ENCODE data around the gene CASP8AP2.
"Not testable (repeated sequence)": the region's sequence is repeated elsewhere in the genome, so short reads cannot be mapped to it uniquely, and the experiment has no call there.

Gene CASP8AP2

GRCh38 chr6:89829472-89830169, at the start of gene CASP8AP2:
TSS of gene CASP8AP2 (plus strand) at chr6:89829880.
- peak; percentile 92 for DNase-seq

DNA sequence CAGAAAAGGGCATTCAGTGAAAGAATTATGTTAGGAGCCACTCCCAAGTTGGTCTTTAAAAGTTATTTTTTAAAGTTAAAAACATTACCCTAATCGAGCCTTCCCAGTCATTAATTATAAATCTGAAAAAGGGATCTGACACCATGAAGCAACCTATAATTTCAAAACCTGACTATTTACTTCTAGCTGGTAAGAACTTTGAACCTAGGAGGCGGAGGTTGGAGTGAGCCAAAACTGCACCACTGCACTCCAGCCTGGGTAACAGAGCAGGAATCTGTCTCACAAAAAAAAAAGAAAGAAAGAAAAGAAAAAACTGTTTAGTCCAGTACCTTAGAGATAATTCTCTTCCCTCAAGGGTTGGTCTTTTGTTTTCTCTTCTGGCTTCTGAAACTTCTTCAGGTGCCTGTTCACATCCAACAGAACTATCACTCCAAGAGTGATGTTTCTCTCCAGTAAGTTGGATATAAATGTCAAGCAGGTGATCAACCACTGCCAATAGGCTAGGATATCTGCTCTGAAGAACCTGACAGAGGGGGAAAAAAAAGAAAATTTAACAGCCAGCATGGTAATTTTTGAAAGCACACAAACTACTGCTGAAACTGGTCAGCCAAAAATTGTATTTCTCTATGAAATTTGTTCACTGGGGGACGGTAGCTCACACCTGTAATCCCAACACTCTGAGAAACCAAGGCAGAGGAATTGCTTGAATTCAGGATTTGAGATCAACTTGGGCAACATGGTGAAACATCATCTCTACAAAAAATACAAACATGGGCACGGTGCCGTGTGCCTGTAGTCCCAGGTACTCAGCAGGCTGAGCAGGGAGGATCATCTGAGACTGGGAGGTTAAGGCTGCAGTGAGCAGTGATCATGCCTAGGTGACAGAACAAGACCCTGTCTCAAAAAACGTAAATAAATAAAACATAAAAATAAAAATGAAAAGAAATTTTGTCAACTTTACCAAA, 48.3 kb upstream of the CASP8AP2 start:
- no peak for DNase-seq

DNA sequence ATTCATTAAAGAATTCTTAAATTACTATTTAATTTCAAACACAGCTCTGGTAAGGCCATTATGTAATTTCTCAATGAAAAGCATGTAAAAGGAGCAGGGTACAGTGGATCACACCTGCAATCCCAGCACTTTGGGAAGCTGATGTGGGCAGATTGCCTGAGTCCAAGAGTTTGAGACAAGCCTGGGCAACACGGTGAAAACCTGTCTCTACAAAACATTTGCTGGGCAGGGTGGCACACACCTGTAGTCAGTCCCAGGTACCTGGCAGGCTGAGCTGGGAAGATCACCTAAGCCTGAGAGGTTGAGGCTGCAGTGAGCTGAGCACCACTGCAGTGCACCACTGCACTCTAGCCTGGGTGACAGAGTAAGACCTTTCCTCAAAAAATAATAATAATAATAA, 47.5 kb upstream of the CASP8AP2 start:
- no peak for DNase-seq

- DNase-seq, result not testable (repeated sequence)
Observed at GRCh38 chr6:89783293-89783692, 46.4 kb upstream of the CASP8AP2 start.

DNA sequence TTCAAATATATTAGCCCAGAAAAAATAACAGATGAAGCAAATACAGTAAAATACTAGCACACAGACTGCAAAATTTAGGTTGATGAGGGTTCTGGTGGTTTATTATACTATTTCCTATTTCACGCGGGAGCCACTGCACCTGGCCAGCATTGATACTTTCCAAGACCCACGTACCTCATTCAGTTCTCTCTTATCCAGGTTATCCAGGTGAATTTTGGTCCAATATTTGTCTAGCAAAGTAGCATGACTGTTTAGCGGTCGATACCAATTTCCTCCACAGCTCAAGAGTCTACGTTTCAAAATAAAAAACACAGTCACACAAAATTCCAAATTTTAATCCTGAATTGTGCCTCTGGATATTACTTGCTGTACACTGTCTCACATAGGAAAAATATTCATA, 44.8 kb upstream of the CASP8AP2 start:
- no peak for DNase-seq

DNA sequence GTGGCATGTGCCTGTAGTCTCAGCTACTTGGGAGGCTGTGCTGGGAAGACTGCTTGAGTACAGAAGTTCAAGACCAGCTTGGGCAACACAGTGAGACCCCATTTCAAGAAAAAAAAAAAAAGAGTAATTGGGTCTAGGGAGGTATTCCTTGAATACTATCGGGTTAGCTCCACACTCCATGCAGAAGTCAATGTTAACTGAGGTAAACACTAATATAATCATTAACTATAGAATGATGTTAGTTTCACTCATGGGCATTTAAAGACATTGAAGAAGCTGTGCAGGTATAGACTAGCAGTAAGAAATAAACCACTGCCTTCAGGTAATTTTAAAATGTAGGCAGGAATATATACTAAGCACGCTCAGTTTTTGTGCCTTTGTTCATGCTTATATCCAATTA, 42.7 kb upstream of the CASP8AP2 start:
- DNase-seq, result no peak

DNA sequence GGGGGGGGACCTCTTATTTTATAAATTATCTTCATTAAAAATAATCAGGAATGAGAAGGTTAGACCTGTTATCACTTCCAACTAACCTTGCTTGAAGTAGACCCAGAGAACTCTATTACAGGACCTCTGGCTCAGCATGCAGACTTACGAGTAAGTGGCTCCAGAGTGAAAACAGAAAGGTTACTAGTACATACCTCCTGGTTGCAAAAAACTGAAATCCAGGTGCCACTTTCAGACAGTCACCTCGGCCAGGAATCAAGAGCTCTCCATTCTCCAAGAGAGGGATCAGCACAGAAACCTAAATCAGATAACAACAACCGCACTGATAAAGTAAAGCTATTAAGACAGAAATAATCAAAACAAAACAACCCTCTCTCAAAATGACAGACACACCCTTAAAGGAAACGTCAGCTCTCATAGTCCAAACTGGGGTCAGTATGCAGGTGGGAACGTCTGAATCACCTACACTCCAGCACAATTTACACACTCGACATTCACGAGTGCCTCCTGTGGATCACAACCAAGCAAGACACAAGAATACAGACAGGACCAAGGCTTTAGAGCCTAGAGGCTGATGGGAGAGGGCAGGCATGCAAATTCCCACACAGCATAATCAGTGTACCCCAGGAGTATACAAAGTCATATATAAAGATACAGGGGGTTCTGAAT, 41.9 kb upstream of the CASP8AP2 start:
- no peak for DNase-seq

GRCh38 chr6:89789980-89790379, 39.7 kb upstream of the CASP8AP2 start:
- no peak for DNase-seq

GRCh38 chr6:89790403-89790802, 39.3 kb upstream of the CASP8AP2 start:
- DNase-seq, result no peak

DNA sequence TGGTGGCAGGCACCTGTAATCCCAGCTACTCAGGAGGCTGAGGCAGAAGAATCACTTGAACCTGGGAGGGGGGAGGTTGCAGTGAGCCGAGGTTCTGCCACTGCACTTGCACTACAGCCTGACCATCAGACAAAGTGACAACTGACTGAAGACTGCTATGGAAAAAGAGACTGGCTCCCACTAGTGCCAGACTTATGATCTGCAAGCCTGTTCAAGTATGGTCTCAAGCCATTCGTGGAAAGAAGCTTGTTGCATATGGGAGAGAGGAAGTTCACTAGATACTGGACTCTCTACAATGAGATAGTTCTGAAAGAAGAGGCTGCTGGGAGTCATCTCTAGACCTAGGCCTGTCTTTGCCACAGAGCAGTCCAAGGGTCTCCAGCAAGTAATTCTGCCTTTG, 36.8 kb upstream of the CASP8AP2 start:
- DNase-seq, result no peak

DNA sequence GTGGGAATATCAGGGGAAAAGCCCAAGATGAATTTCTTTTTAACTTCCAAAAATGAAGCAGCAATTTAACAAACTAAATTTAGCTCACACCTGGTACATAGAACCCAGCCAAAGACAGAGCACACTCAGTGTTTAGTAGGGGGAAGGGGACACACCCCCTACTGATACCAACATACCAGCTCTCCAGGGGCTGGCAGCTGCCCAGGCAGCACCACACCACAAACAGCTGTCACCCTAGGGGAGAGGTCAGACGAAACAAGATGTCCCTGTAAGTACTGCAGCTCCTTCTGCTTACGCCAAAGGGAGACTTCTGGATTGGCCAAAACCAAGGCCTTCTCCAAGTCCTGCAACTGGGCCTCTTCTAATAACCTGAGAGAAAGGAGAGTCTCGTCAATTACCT, 36.1 kb upstream of the CASP8AP2 start:
- no peak for DNase-seq

DNA sequence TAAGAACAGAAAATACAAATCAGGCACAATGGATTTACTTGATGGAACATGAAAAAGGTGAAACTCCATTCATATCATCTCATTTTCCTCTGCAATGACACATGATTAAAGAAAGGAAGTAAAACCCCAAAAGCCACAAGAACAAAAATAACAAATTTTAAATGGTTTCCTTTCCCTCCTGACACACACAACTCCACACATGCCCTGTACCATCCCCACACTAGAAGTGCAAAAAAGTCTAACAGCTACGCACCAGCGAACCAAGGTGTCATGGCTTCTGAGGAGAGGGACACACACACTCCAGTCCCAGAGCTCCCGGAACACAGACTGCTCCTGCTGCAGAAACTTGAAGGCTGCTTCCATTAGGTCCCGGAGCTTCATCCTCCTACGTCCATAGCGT, 35.4 kb upstream of the CASP8AP2 start:
- no peak for DNase-seq

DNA sequence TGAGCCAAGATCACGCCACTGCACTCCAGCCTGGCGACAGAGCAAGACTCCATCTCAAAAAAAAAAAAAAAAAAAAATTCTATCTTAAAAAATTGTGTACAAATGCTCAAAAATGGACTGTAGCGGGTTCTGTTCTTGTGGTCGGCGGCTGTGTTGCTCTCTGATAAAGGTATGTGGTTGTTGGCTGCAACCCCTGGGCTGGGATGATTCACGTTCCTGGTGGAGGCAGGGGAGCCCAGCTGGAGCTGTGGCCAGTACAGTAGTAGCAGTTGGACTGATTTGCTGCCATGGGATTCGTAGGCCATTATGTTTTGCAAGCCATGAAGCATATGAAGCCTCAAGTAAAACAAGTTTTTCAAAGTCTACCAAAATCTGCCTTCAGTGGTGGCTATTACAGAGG, 32.4 kb upstream of the CASP8AP2 start:
- DNase-seq, result no peak

- no peak for DNase-seq
Observed at GRCh38 chr6:89799096-89799495, 30.6 kb upstream of the CASP8AP2 start.

- DNase-seq, result no peak
Observed at GRCh38 chr6:89799756-89800155, 29.9 kb upstream of the CASP8AP2 start.

DNA sequence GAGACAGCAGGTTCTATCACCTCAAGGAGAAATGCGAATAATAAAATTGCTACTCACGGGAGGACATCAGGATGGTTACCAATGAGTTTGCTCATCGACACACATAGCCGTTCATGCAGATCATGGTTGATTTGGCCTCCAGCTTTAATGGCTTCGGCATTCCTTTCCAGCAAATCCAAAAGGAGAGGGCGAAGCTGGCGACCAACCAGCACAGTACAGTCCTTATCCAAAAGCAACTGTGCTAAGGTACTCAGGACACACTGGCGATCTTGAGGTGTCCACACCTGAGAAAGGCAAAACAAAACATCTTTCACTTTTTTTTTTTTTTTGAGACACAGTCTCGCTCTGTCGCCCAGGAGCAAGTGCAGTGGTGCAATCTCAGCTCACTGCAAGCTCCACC, 26.4 kb upstream of the CASP8AP2 start:
- no peak for DNase-seq

DNA sequence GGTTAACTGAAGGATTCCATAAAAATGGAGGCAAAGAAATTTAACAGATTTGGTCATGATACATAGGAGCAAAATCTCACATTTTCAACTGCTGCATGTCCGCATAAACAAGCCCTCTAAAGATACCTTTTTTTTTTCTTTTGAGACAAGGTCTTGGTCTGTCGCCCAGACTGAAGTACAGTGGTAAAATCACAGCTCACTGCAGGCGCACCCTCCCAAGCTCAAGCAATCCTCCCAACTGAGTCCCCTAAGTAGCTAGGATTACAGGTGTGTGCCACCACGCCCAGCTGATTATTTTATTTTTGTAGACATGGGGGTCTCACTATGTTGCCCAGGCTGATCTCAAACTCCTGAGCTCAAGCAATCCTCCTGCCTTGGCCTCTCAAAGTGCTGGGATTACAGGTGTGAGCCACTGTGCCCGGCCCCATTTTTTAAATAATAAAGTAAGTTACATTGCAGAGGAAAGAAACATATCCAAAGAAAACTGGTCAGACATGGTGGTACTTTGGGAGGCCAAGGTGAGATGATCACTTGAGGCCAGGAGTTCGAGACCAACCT, 23.8 kb upstream of the CASP8AP2 start:
- no peak for DNase-seq

GRCh38 chr6:89807581-89807980, 22.1 kb upstream of the CASP8AP2 start:
- DNase-seq, result no peak

DNA sequence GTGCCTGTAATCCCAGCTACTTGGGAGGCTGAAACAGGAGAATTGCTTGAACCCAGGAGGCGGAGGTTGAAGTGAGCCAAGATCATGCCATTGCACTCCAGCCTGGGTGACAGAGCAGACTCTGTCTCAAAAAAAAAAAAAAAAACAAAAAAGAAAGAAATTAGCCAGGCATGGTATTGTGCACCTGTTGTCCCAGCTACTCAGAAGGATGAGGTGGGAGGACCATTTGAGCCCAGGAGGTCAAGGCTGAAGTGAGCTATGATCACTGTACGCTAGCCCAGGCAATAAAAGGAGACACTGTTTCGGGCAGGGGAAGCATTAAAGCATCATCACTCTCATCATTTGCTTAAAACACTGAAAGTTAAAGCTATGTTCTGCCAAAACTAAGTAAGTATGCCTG, 16.3 kb upstream of the CASP8AP2 start:
- DNase-seq, result not testable (repeated sequence)

DNA sequence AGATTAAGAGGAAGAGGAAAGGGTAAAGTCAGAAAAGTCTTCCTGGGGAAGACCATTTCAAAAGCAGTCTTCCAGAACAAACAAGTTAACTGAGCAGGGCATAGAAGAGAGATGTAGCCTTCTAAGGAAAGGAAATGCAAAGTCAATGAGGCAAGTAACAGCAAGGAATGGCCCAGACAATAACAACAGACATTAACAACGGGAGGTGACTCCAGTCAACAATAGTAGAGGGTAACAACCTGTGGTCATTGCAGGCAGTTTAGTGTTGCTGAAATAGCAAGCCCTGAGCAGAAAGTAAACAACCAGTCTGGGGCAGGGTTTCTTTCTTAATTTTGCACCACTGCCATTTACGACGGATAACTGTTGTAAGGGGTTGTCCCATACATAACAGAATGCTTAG, 12.2 kb upstream of the CASP8AP2 start:
- DNase-seq, result no peak

GRCh38 chr6:89818977-89819335, 10.7 kb upstream of the CASP8AP2 start:
- no peak for DNase-seq

GRCh38 chr6:89819336-89820130, 10.1 kb upstream of the CASP8AP2 start, which contains the start of gene MDN1:
TSS of gene MDN1 (minus strand) at chr6:89819794. CDS start at chr6:89819607, 187 bp downstream.
- peak; percentile 93 for DNase-seq
